Epithelial cell of proximal tubule (primary cell): ENCODE measurements around the gene MEIS2. TPM values are rescaled to one million over a fixed set of nuclear protein-coding genes. Genes with fewer than 3 reads are reported as not detected.

Experiments used
- DNase-seq: peaks from one replicate; pipeline ENCODE4 v3.0.0-alpha.2; 2011; ENCODE audit warnings: low read depth
- H3K4me3 ChIP-seq: 2 replicates; pipeline ENCODE4 v1.5.1; 2011; ENCODE audit warnings: low read depth, mild to moderate bottlenecking, low read length
- total RNA-seq: library from RNA; depleted of rRNA; stranded (reverse); fragments of >200 nt; gene quantifications from 2 replicates; pipeline ENCODE4 v1.2.3, GENCODE V29; 2015
- TF ChIP-seq, protein P1 (sequence below): conservative IDR thresholded peaks from 2 replicates; pipeline ENCODE4 v1.5.1; 2012; ENCODE audit warnings: low read depth, mild to moderate bottlenecking, low read length

The MEIS2 gene
- total RNA-seq, 1 donor from 2014 or later: 14.0 TPM

GRCh38 chr15:36907295-36907694 lies 193.1 kb downstream of the MEIS2 start:
- no peak for DNase-seq
- TF ChIP-seq, protein P1, sequence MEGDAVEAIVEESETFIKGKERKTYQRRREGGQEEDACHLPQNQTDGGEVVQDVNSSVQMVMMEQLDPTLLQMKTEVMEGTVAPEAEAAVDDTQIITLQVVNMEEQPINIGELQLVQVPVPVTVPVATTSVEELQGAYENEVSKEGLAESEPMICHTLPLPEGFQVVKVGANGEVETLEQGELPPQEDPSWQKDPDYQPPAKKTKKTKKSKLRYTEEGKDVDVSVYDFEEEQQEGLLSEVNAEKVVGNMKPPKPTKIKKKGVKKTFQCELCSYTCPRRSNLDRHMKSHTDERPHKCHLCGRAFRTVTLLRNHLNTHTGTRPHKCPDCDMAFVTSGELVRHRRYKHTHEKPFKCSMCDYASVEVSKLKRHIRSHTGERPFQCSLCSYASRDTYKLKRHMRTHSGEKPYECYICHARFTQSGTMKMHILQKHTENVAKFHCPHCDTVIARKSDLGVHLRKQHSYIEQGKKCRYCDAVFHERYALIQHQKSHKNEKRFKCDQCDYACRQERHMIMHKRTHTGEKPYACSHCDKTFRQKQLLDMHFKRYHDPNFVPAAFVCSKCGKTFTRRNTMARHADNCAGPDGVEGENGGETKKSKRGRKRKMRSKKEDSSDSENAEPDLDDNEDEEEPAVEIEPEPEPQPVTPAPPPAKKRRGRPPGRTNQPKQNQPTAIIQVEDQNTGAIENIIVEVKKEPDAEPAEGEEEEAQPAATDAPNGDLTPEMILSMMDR: no peak
- H3K4me3 ChIP-seq: no peak overlapping the region

- TF ChIP-seq, protein P1: no peak
- no peak for DNase-seq
- H3K4me3 ChIP-seq: no peak overlapping the region
Measured at GRCh38 chr15:36905908-36906307, 194.4 kb downstream of the MEIS2 start.

GRCh38 chr15:36904715-36905114 lies 195.6 kb downstream of the MEIS2 start:
- no peak overlapping the region for H3K4me3 ChIP-seq
- TF ChIP-seq, protein P1: no peak
- no peak for DNase-seq

DNA sequence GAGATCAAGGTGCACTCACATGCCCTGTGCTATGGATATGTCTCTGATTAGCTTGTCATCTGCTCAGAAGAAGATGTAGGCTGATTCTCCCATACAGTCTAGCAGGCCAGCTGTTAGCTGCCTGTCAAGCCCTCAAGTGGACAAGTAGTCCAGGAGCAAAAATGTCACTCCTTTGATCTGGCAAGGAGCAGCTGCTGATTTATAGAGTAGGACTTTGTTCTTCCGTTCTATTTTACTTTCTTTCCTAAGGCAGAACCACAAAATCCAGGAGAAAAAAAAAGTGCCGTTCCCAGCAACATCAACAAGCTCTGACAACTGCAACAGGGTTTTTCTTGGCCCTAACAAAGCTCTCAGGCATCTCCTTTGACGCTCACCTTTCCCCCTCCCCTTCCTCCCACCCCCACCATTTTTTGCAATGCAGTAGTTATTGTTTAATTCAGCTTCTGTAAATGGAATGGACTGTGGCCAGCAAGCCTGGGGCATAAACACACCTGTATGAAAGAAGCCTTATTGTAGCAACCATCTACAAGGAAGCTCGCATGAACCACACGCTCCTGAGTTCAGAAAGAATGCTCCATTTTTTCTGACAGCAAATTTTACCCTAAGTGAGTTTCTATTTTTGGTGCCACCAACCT lies 196.3 kb downstream of the MEIS2 start:
- DNase-seq: peak; percentile 9
- no peak overlapping the region for H3K4me3 ChIP-seq
- TF ChIP-seq, protein P1: no peak

DNA sequence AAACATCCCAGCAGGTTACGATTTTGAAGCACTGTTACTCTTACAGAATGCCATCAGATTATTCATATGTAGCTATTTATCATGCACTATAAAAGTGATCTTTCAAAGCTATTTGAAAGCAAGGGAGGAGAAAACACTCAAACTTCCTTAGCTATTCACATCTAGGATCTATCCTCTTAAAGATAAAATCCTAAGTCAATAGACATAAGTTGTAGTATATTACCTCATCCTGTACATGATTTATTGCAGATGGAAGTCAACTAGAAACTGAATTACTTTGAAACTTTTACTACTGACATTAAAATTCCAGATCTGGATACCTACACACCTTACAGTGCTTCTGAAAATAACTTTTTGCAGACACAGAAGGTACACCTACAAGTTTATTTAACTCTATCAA lies 197.2 kb downstream of the MEIS2 start:
- no peak overlapping the region for H3K4me3 ChIP-seq
- DNase-seq: no peak
- TF ChIP-seq, protein P1: no peak

GRCh38 chr15:36901012-36901411 lies 199.3 kb downstream of the MEIS2 start:
- DNase-seq: no peak
- no peak overlapping the region for H3K4me3 ChIP-seq
- TF ChIP-seq, protein P1: no peak

GRCh38 chr15:36899696-36900095 lies 200.7 kb downstream of the MEIS2 start:
- no peak overlapping the region for H3K4me3 ChIP-seq
- TF ChIP-seq, protein P1: no peak
- no peak for DNase-seq
